ENCODE data around the gene TNFAIP3.

GRCh38 chr6:137870744-137871247 is 3.7 kb downstream of the TNFAIP3 start:
- TF ChIP-seq CTCF (IDR thresholded peaks at IDR 0.05), result peak; percentile 38
- TF ChIP-seq EZH2 (IDR thresholded peaks at IDR 0.05; ENCODE audit: borderline replicate concordance, insufficient read depth, low read depth, low read length, poor library complexity, severe bottlenecking), result no peak
